K562 (cell line): ENCODE results near the gene TMCO4. TPM values are rescaled to one million over a fixed set of nuclear protein-coding genes. Genes with fewer than 3 reads are reported as not detected.

Source experiments
- IRF2 ChIP-seq: sonication (generic); formaldehyde crosslinking; IDR thresholded peaks from 2 replicates; pipeline ENCODE4 v1.8.1; 2022; ENCODE audit warnings: mild to moderate bottlenecking, missing genetic modification reagents
- L3MBTL2 ChIP-seq: fragments of 450-650 bp; IDR thresholded peaks from 2 replicates; pipeline ENCODE4 v1.6.1; 2016; ENCODE audit warnings: mild to moderate bottlenecking, moderate library complexity
- POLR2AphosphoS5 ChIP-seq: IDR thresholded peaks from 2 replicates; pipeline ENCODE4 v1.6.1; 2011; ENCODE audit warnings: mild to moderate bottlenecking, low read depth, low read length, moderate library complexity; ENCODE audit not compliant: control insufficient read depth, insufficient read depth
- THAP7 ChIP-seq: fragments of 250-450 bp; sonication (Bioruptor Pico); IDR thresholded peaks from 2 replicates; pipeline ENCODE4 v1.5.0; 2021
- ZC3H4 ChIP-seq: sonication (generic); formaldehyde crosslinking; IDR thresholded peaks from 2 replicates; pipeline ENCODE4 v1.9.0; 2021; ENCODE audit warnings: missing genetic modification reagents, borderline replicate concordance
- polyA plus RNA-seq, 8 experiments: library from polyadenylated mRNA; depleted of rRNA in 4 of 8; stranded (reverse) in 5 of 8; unstranded in 3 of 8; fragments of >200 nt; fragmentation: Nextera tagmentation in 2 of 8; fragmentation: Illumina TruSeq in 1 of 8; extraction: Ambion mirVana in 2 of 8; extraction: Trizol in 1 of 8; gene quantifications; 2 replicates each; pipeline versions ENCODE4 v1.2.1 to v1.2.3, GENCODE V29; 2011 to 2014; ENCODE audit warnings: inconsistent platforms in 1 of 8, missing spikeins in 1 of 8
- total RNA-seq, 7 experiments: library from RNA; depleted of rRNA in 6 of 7; stranded (reverse); fragments of >200 nt in 6 of 7; fragmentation: Illumina TruSeq in 2 of 7; extraction: Trizol in 2 of 7; gene quantifications; 2 replicates each; pipeline versions ENCODE4 v1.2.1 to v1.2.3, GENCODE V29; 2011 to 2021; ENCODE audit warnings: low replicate concordance in 1 of 7
- TF ChIP-seq, protein P1 (sequence below): fragments of 450-650 bp; IDR thresholded peaks from 2 replicates; pipeline ENCODE4 v1.6.1; 2016; ENCODE audit warnings: low read depth

TMCO4 gene
- total and polyA plus RNA-seq, 9 of the 15 experiments (the other 6 are each of a cell fraction or from before 2014, with no cell fraction given): 0.06 to 2.1 (median 1.2) TPM

- TF ChIP-seq, protein P1, sequence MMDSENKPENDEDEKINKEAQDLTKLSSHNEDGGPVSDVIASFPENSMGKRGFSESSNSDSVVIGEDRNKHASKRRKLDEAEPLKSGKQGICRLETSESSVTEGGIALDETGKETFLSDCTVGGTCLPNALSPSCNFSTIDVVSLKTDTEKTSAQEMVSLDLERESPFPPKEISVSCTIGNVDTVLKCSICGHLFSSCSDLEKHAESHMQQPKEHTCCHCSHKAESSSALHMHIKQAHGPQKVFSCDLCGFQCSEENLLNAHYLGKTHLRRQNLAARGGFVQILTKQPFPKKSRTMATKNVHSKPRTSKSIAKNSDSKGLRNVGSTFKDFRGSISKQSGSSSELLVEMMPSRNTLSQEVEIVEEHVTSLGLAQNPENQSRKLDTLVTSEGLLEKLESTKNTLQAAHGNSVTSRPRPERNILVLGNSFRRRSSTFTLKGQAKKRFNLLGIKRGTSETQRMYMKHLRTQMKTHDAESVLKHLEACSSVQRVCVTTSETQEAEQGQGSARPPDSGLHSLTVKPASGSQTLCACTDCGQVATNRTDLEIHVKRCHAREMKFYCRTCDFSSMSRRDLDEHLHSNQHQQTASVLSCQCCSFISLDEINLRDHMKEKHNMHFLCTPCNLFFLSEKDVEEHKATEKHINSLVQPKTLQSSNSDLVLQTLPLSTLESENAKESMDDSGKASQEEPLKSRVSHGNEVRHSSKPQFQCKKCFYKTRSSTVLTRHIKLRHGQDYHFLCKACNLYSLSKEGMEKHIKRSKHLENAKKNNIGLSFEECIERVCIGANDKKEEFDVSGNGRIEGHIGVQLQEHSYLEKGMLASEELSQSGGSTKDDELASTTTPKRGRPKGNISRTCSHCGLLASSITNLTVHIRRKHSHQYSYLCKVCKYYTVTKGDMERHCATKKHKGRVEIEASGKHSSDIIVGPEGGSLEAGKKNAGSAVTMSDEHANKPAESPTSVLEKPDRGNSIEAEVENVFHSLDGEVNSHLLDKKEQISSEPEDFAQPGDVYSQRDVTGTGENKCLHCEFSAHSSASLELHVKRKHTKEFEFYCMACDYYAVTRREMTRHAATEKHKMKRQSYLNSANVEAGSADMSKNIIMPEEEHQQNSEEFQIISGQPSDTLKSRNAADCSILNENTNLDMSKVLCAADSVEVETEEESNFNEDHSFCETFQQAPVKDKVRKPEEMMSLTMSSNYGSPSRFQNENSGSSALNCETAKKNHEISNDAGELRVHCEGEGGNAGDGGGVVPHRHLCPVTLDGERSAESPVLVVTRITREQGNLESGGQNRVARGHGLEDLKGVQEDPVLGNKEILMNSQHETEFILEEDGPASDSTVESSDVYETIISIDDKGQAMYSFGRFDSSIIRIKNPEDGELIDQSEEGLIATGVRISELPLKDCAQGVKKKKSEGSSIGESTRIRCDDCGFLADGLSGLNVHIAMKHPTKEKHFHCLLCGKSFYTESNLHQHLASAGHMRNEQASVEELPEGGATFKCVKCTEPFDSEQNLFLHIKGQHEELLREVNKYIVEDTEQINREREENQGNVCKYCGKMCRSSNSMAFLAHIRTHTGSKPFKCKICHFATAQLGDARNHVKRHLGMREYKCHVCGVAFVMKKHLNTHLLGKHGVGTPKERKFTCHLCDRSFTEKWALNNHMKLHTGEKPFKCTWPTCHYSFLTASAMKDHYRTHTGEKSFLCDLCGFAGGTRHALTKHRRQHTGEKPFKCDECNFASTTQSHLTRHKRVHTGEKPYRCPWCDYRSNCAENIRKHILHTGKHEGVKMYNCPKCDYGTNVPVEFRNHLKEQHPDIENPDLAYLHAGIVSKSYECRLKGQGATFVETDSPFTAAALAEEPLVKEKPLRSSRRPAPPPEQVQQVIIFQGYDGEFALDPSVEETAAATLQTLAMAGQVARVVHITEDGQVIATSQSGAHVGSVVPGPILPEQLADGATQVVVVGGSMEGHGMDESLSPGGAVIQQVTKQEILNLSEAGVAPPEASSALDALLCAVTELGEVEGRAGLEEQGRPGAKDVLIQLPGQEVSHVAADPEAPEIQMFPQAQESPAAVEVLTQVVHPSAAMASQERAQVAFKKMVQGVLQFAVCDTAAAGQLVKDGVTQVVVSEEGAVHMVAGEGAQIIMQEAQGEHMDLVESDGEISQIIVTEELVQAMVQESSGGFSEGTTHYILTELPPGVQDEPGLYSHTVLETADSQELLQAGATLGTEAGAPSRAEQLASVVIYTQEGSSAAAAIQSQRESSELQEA: no peak
- TF ChIP-seq IRF2 (CRISPR knock-in tag) (no peak), ZC3H4 (CRISPR knock-in tag) (no peak), L3MBTL2 (no peak), POLR2AphosphoS5 (no peak), THAP7 (CRISPR knock-in tag) (no peak)
- TF ChIP-seq, all 486 proteins: peak for 9
Measured at GRCh38 chr1:19644681-19645410, 154.9 kb downstream of the TMCO4 start (continued).
